Pancreas (tissue), 10 donors: ENCODE data around the gene FBLN2. TPM values are rescaled to one million over a fixed set of nuclear protein-coding genes. Genes with fewer than 3 reads are reported as not detected.

Experiments used
- ATAC-seq, 4 donors: fragments of 200-7000 bp; cut with Tn5 transposase; one replicate each; pipeline versions ENCODE4 v1.8.0 to v1.9.1; 2020; ENCODE audit warnings: mild to moderate bottlenecking in 4 of 4, moderate library complexity in 4 of 4
- DNase-seq, 6 donors: peaks; one replicate each; pipeline ENCODE4 v3.0.0-alpha.2; 2020
- FAIRE-seq: peaks from 2 replicates; lab custom pipeline; 2012; peaks lifted over from hg19 to GRCh38; lab: Jason Lieb, UNC
- H3K27ac ChIP-seq, 4 donors: fragments of 200-600 bp; sonication (generic); 1 replicate in 3 of 4; 2 replicates in 1 of 4; pipeline versions ENCODE4 v1.5.0 to v1.8.0; 2020
- H3K27me3 ChIP-seq, 4 donors: fragments of 200-600 bp; one replicate each; pipeline ENCODE4 v1.8.0; 2021
- H3K36me3 ChIP-seq, 3 donors: fragments of 200-600 bp; sonication (generic) in 1 of 3; one replicate each; pipeline versions ENCODE4 v1.5.0 to v1.8.0; 2020 to 2021
- H3K4me1 ChIP-seq, 3 donors: fragments of 200-600 bp; one replicate each; pipeline ENCODE4 v1.8.0; 2021
- H3K4me3 ChIP-seq, 4 donors: fragments of 200-600 bp; sonication (generic) in 2 of 4; one replicate each; pipeline versions ENCODE4 v1.5.0 to v1.8.0; 2020 to 2021
- H3K9me3 ChIP-seq, 4 donors: fragments of 200-600 bp; one replicate each; pipeline ENCODE4 v1.8.0; 2021
- WGBS, 2 donors: extraction: QIAGEN DNeasy Blood & Tissue Kit; methylation state at CpG; one replicate each; pipeline ENCODE4 v1.1.7; 2013; 5-methylcytosine and 5-hydroxymethylcytosine counted together
- intact Hi-C, 3 donors: fragments of 100-400 bp; cut with DNase I; formaldehyde crosslinking; loops; one replicate each; pipeline versions ENCODE4 v1.11.1 to v1.14.2; 2022
- polyA plus RNA-seq, 2 donors: library from polyadenylated mRNA; stranded (reverse); fragments of 200-250 nt; gene quantifications; one replicate each; pipeline ENCODE4 v1.2.3, GENCODE V29; 2013
- total RNA-seq, 6 donors: library from RNA; stranded (reverse); fragmentation: NEBNext Ultra II Directional in 4 of 6; extraction: Animal tissue kit (Norgen Biotek cat#: 25700) in 4 of 6; gene quantifications; one replicate each; pipeline versions ENCODE4 v1.2.1 to v1.2.4, GENCODE V29; 2021 to 2023
- TF ChIP-seq, protein P1 (sequence below), 4 donors: fragments of 200-600 bp; sonication (generic) in 3 of 4; IDR thresholded peaks; one replicate each; pipeline versions ENCODE4 v1.5.0 to v1.8.0; 2021; ENCODE audit warnings: antibody characterized with exemption in 4 of 4
- donor health status: healthy with polysubstance abuse.
- donor health status: DM: no; HTN: no; CAD: no; lungs with moderate emphysema.
- donor health status: DM: no; HTN: no; CAD: no.
- donor health status: control.
- donor health status: control.
- donor health status: Bipolar disorder and iron deficiency.
- donor health status: DM: yes; HTN: yes; CAD: no.
- donor health status: DM: no; HTN: no; CAD: no.
- donor health status: DM: no; HTN: no; CAD: no.
- donor health status: DM: yes; HTN: yes; CAD: no.

Gene FBLN2
- total and polyA plus RNA-seq, 8 donors: 2.4 to 21.8 (median 4.2) TPM

DNA sequence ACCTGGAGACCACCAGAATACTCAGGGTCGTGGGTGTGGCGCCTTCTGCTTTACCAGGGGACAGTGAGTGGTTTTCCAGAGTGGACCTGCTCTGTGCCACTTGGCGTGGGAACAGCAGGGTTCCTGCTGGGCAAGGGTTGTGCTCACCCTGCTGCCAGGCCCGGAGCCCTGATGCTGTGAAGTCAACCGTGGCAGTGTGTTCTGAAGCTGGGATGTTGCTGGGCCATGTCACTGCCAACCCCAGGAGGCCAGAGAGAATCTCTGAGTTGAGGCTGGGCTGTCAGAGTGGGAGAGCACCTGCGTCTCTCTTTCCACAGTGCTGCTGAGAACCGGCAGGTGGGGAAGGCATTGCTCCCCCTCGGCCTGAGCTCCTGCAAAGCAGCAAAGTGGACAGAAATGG lies 48.7 kb downstream of the FBLN2 start:
- H3K4me3 ChIP-seq: no peak overlapping the region
- TF ChIP-seq, protein P1, sequence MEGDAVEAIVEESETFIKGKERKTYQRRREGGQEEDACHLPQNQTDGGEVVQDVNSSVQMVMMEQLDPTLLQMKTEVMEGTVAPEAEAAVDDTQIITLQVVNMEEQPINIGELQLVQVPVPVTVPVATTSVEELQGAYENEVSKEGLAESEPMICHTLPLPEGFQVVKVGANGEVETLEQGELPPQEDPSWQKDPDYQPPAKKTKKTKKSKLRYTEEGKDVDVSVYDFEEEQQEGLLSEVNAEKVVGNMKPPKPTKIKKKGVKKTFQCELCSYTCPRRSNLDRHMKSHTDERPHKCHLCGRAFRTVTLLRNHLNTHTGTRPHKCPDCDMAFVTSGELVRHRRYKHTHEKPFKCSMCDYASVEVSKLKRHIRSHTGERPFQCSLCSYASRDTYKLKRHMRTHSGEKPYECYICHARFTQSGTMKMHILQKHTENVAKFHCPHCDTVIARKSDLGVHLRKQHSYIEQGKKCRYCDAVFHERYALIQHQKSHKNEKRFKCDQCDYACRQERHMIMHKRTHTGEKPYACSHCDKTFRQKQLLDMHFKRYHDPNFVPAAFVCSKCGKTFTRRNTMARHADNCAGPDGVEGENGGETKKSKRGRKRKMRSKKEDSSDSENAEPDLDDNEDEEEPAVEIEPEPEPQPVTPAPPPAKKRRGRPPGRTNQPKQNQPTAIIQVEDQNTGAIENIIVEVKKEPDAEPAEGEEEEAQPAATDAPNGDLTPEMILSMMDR (IDR thresholded peaks at IDR 0.05): no peak
- peaks cover 0 to 4% (median 0%) of the 10 kb centered on the region in 3 donors for H3K4me1 ChIP-seq
- no peak overlapping the region for H3K27ac ChIP-seq
- no peaks in the 10 kb centered on the region for H3K36me3 ChIP-seq
- FAIRE-seq (no peak), DNase-seq (no peak), ATAC-seq (no peak)
- 77 to 91% methylated on average over 8 of the region's 8 CpGs for WGBS, 2 donors
- H3K9me3 ChIP-seq: no peaks in the 10 kb centered on the region
- intact Hi-C loops: no loop called here
- H3K27me3 ChIP-seq: no peaks in the 10 kb centered on the region

DNA sequence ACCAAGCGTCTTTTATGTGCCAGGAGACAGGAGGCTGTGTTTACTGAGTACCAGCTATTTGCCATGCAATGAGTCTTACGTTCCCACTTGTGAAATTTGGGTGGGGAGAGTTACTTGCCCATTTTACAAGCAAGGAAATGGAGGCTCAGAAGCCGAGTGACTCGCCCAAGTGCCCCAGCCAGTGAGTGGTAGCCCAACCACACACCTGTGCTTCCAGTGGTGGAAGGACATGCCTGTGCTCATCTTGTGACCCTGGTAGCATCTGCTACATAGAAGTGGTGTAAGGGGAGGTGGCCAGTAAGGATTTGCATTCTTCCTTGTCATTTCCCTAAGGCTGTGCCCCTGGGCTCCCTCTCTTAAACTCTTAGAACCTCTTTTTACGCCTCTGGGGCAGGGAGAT lies 49.3 kb downstream of the FBLN2 start:
- H3K4me1 ChIP-seq: peaks cover 0 to 4% (median 0%) of the 10 kb centered on the region in 3 donors
- no peak overlapping the region for H3K4me3 ChIP-seq
- TF ChIP-seq, protein P1 (IDR thresholded peaks at IDR 0.05): no peak
- H3K27ac ChIP-seq: no peak overlapping the region
- FAIRE-seq (no peak), DNase-seq (no peak), ATAC-seq (no peak)
- no peaks in the 10 kb centered on the region for H3K27me3 ChIP-seq
- no peaks in the 10 kb centered on the region for H3K36me3 ChIP-seq
- no peaks in the 10 kb centered on the region for H3K9me3 ChIP-seq
- intact Hi-C loops: no loop called here
- WGBS, 2 donors: 86% methylated on average over 5 of the region's 5 CpGs

DNA sequence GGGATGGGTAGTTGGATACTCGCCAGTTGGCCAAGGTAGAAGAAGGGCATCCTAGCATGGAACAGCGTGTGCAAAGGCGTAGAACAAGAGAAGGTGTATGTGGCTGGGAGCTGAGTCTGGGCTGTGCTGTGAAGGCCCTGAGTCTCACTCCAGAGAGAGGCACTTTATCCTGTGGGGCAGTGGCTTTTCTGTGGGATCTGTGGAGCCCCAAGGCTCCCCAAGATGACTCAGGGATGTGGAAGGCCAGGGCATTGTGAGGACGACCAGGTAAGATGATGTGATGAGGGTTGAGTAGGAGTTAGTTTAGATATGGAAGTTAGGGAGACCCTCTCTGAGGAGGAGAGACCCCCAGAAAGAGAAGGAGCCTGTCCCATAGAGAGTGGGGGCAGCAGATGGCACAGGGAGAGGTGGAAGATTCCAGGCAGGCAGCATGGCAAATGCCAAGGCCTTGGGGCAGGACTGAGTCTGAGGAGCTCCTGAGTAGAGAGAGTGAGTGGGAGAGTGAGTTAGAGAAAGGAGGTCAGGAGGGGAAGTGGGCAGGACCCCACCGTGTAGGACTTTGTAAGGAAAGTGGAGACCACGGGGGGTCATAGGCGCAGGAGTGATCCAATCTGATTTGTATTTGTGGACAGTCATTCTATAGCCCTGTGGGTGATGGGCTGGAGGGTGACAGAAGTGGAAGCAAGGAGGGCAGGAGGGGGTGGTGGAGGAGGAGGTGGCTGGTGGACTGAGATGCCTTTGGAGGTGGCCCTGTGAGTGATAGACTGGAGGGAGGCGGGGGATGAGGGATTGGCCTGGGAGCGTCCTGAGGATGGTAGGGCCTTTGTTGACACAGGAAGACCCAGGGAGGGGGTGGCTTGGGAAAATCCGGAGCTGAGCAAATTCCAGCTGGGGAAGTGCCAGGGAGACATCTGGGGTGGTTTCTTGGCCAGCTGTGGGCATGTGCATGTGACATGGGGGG lies 50.3 kb downstream of the FBLN2 start:
- H3K27ac ChIP-seq: no peak overlapping the region
- FAIRE-seq (no peak), DNase-seq (peak; percentile 71 to 92 (median 87)), ATAC-seq (peak; percentile 86 to 92 (median 88))
- TF ChIP-seq, protein P1 (IDR thresholded peaks at IDR 0.05): no peak
- no peak overlapping the region for H3K4me3 ChIP-seq
- WGBS, 2 donors: 48 to 50% methylated on average over 10 of the region's 10 CpGs
- H3K27me3 ChIP-seq: no peaks in the 10 kb centered on the region
- intact Hi-C loops: no loop called here
- no peaks in the 10 kb centered on the region for H3K9me3 ChIP-seq
- peaks cover 0 to 4% (median 0%) of the 10 kb centered on the region in 3 donors for H3K4me1 ChIP-seq
- H3K36me3 ChIP-seq: no peaks in the 10 kb centered on the region

DNA sequence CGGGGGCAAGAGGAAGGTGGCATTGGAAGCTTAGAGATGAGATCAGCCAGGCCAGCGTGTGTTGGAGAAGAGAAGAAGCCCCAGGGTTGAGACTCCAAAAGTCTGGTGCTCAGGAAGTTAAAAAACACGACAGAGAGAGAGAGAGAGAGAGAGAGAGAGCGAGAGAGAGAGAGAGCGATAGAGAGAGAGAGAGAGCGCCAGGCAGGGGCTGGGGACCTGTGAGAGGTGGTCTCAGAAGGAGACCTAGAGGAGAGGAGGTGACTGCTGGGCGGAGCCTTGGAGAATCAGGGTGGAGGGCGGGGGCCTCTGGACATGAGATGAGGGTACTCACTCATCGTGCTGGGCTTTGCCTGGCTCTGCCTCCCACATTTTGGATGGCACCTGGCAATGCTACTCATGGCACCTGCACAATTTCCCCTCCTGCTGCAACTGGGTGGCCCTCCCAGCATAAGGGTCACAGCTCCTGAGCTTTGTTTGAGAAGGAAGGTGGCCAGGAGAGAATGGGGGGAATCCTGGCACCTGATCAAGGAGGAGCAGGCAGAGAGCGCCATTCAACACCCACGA lies 51.0 kb downstream of the FBLN2 start:
- WGBS, 2 donors: 66 to 68% methylated on average over 11 of the region's 11 CpGs
- Histone ChIP-seq H3K9me3 (no peaks in the 10 kb centered on the region), H3K27ac (no peak overlapping the region), H3K4me1 (peaks cover 0 to 4% (median 0%) of the 10 kb centered on the region in 3 donors), H3K27me3 (no peaks in the 10 kb centered on the region), H3K4me3 (no peak overlapping the region), H3K36me3 (no peaks in the 10 kb centered on the region)
- TF ChIP-seq, protein P1 (IDR thresholded peaks at IDR 0.05): no peak
- no peak for DNase-seq
- no peak for FAIRE-seq
- peak in 2 of 4 donors; percentile 5 to 7 for ATAC-seq
- intact Hi-C loops: no loop called here
